Nephron progenitor cell (in vitro differentiated cells): ENCODE measurements around the gene TIMM22.

Experiments
- DNase-seq: peaks from one replicate; pipeline ENCODE4 v3.0.0; 2021
- H3K27ac Mint-ChIP-seq: 2 replicates; pipeline ENCODE4 v1.8.0; 2021; ENCODE audit warnings: mild to moderate bottlenecking, moderate library complexity, mixed read lengths
- H3K27me3 Mint-ChIP-seq: 2 replicates; pipeline ENCODE4 v1.8.0; 2021; ENCODE audit warnings: mild to moderate bottlenecking, low read depth, mixed read lengths; ENCODE audit not compliant: poor library complexity
- H3K36me3 Mint-ChIP-seq: 2 replicates; pipeline ENCODE4 v1.8.0; 2021; ENCODE audit warnings: low read depth, mixed read lengths
- H3K4me1 Mint-ChIP-seq: 2 replicates; pipeline ENCODE4 v1.8.0; 2021; ENCODE audit warnings: mixed read lengths
- H3K4me3 Mint-ChIP-seq: 2 replicates; pipeline ENCODE4 v1.8.0; 2021; ENCODE audit warnings: mild to moderate bottlenecking, moderate library complexity, mixed read lengths
- H3K9me3 Mint-ChIP-seq: 2 replicates; pipeline ENCODE4 v1.8.0; 2021; ENCODE audit warnings: mild to moderate bottlenecking, moderate library complexity, mixed read lengths
- TF ChIP-seq, protein P1 (sequence below): fragments of 200-600 bp; sonication (generic); IDR thresholded peaks from 2 replicates; pipeline ENCODE4 v1.5.0; 2021; ENCODE audit warnings: antibody characterized with exemption

The TIMM22 gene

GRCh38 chr17:1037238-1037879, 40.4 kb downstream of the TIMM22 start:
- peaks cover 11% of the 10 kb centered on the region for H3K27me3 Mint-ChIP-seq
- no peaks in the 10 kb centered on the region for H3K9me3 Mint-ChIP-seq
- H3K4me3 Mint-ChIP-seq: peak overlapping the region; percentile 62
- TF ChIP-seq, protein P1, sequence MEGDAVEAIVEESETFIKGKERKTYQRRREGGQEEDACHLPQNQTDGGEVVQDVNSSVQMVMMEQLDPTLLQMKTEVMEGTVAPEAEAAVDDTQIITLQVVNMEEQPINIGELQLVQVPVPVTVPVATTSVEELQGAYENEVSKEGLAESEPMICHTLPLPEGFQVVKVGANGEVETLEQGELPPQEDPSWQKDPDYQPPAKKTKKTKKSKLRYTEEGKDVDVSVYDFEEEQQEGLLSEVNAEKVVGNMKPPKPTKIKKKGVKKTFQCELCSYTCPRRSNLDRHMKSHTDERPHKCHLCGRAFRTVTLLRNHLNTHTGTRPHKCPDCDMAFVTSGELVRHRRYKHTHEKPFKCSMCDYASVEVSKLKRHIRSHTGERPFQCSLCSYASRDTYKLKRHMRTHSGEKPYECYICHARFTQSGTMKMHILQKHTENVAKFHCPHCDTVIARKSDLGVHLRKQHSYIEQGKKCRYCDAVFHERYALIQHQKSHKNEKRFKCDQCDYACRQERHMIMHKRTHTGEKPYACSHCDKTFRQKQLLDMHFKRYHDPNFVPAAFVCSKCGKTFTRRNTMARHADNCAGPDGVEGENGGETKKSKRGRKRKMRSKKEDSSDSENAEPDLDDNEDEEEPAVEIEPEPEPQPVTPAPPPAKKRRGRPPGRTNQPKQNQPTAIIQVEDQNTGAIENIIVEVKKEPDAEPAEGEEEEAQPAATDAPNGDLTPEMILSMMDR: no peak
- peaks cover 89% of the 10 kb centered on the region for H3K4me1 Mint-ChIP-seq
- DNase-seq: peak; percentile 47
- peaks cover 9% of the 10 kb centered on the region for H3K36me3 Mint-ChIP-seq
- H3K27ac Mint-ChIP-seq: peak overlapping the region; percentile 39

- Mint-ChIP-seq H3K4me3 (no peak overlapping the region), H3K27ac (peak overlapping the region; percentile 57), H3K27me3 (peaks cover 11% of the 10 kb centered on the region), H3K4me1 (peaks cover 88% of the 10 kb centered on the region), H3K36me3 (peaks cover 16% of the 10 kb centered on the region), H3K9me3 (no peaks in the 10 kb centered on the region)
- TF ChIP-seq, protein P1: no peak
- no peak for DNase-seq
Measured at GRCh38 chr17:1038459-1039122, 41.7 kb downstream of the TIMM22 start.

- H3K4me1 Mint-ChIP-seq: peaks cover 88% of the 10 kb centered on the region
- peaks cover 16% of the 10 kb centered on the region for H3K36me3 Mint-ChIP-seq
- no peak overlapping the region for H3K4me3 Mint-ChIP-seq
- no peak for DNase-seq
- peak overlapping the region; percentile 57 for H3K27ac Mint-ChIP-seq
- TF ChIP-seq, protein P1: no peak
- H3K9me3 Mint-ChIP-seq: no peaks in the 10 kb centered on the region
- peaks cover 10% of the 10 kb centered on the region for H3K27me3 Mint-ChIP-seq
Measured at GRCh38 chr17:1039123-1039507, 42.2 kb downstream of the TIMM22 start.

- TF ChIP-seq, protein P1: no peak
- H3K36me3 Mint-ChIP-seq: peaks cover 17% of the 10 kb centered on the region
- H3K4me3 Mint-ChIP-seq: peak overlapping the region; percentile 11
- H3K27ac Mint-ChIP-seq: peak overlapping the region; percentile 66
- no peak for DNase-seq
- H3K4me1 Mint-ChIP-seq: peaks cover 90% of the 10 kb centered on the region
- H3K27me3 Mint-ChIP-seq: peaks cover 9% of the 10 kb centered on the region
- no peaks in the 10 kb centered on the region for H3K9me3 Mint-ChIP-seq
Measured at GRCh38 chr17:1039511-1040215, 42.7 kb downstream of the TIMM22 start.

GRCh38 chr17:1040216-1040600, 43.3 kb downstream of the TIMM22 start:
- Mint-ChIP-seq H3K27me3 (peaks cover 10% of the 10 kb centered on the region), H3K4me3 (no peak overlapping the region), H3K4me1 (peaks cover 91% of the 10 kb centered on the region), H3K36me3 (peaks cover 22% of the 10 kb centered on the region), H3K9me3 (no peaks in the 10 kb centered on the region), H3K27ac (peak overlapping the region; percentile 16)
- TF ChIP-seq, protein P1: no peak
- DNase-seq: no peak
